Epithelial cell of esophagus (primary cell): Measurements from ENCODE around the gene KANSL1L.

ENCODE experiments used
- DNase-seq: peaks from one replicate; pipeline ENCODE4 v3.0.0; 2010; ENCODE audit warnings: low read depth
- H3K4me3 ChIP-seq: 2 replicates; pipeline ENCODE4 v1.5.1; 2011; ENCODE audit warnings: mild to moderate bottlenecking, low read length, control low read depth
- TF ChIP-seq, protein P1 (sequence below): IDR thresholded peaks from 2 replicates; pipeline ENCODE4 v1.5.1; 2011; ENCODE audit warnings: low read depth, mild to moderate bottlenecking, low read length, control low read depth, inconsistent platforms; ENCODE audit not compliant: insufficient read depth; ENCODE audit errors: missing control alignments

Gene KANSL1L

DNA sequence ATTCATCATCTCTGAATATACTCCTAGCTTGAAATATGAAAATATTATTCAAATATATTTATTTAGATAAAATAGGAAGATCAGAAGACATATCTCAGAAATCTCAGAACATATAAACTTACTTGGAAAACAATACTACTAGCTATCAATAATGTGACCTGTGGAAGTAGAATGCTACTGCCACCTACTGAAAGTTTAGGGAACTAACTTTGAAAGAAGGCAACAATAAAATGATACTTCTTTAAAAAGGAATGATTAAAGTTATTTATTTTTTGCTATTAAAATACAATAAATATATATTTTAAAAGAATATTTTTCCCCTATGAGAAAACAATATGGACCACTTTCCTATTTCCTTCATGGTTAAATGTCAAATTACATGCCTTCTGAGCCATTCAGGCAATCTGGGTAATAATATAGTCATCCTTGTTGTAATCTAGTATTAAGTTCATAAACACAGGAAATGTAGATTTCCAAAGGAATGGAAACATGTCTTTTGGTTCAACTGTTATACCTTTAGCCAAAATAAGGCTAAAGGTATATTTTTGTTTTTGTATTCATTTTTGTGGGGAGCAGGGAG, 28.1 kb upstream of the KANSL1L start:
- DNase-seq = peak; percentile 46
- no peak overlapping the region for H3K4me3 ChIP-seq
- TF ChIP-seq, protein P1, sequence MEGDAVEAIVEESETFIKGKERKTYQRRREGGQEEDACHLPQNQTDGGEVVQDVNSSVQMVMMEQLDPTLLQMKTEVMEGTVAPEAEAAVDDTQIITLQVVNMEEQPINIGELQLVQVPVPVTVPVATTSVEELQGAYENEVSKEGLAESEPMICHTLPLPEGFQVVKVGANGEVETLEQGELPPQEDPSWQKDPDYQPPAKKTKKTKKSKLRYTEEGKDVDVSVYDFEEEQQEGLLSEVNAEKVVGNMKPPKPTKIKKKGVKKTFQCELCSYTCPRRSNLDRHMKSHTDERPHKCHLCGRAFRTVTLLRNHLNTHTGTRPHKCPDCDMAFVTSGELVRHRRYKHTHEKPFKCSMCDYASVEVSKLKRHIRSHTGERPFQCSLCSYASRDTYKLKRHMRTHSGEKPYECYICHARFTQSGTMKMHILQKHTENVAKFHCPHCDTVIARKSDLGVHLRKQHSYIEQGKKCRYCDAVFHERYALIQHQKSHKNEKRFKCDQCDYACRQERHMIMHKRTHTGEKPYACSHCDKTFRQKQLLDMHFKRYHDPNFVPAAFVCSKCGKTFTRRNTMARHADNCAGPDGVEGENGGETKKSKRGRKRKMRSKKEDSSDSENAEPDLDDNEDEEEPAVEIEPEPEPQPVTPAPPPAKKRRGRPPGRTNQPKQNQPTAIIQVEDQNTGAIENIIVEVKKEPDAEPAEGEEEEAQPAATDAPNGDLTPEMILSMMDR = peak; percentile 59

DNA sequence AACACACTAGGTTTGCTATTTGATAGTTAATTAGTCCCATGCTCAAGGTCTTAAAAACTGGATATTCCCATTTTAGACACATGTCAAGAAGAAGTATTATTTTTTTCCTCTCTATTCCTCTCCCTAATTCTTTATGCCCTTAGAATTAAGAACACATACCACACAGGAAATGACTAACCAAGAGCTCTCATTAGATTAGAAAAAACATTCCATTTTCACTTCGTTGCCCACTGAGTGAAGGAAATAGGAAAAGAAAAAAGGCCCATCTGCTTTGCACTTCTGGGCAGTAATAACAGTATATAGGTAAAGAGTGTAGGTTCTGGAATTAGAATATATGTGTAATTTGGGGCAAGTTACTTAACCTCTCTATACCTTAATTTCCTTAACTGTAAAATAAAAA, 27.1 kb upstream of the KANSL1L start:
- no peak for DNase-seq
- H3K4me3 ChIP-seq = no peak overlapping the region
- TF ChIP-seq, protein P1 = no peak

DNA sequence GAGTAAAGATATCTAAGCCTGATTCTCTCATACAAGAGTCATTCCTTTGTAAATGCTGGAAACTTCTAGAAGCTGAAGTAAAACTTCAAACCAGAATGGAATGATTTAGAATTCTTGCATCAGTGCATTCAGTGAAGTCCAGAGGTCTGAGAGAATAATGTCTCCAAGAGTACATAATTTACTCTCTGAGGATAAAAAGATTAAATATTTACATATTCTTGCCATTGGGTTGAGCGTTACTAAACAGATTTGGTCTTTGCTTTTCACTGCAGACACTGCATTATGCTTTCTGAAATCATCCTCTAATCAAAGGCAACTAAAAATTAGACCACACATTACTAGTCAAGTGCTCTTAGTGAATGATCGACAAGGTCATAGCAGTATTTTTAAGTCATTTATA, 26.5 kb upstream of the KANSL1L start:
- TF ChIP-seq, protein P1 = no peak
- DNase-seq = no peak
- H3K4me3 ChIP-seq = no peak overlapping the region

DNA sequence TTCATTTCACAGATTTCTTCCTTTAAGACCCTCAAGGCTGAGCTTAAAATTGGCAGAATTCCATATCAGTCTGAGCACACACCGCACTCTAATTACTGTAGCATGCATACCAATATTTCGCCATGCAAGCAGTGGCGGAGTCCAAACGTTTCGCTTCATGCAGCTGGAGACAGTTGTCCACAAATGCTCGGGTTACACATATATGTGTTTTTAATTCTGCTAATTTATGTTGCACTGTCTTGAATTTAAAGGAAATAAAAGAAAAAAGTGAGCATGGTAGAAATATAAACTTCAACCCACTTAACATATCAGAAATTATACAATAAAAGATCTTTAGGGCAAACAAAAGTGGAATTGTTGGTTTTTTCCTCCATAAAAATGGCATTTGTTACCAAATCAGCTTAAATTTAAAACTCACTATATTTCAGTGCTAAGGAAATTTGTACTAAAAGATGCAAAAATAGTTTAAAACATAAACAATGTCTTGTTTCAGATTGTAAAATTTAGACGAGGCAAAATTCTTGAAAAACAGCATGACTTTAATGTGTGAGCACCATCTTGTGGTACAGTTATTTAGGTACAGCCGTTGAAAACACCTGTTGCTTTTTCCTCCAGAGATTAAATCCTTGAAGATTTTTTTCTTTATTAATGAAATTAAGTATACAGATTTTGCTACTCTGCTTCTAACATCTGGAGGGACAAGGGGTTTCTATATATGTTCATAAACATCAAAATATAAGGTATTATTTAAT, 24.1 kb upstream of the KANSL1L start:
- TF ChIP-seq, protein P1 = peak; percentile 57
- DNase-seq = peak; percentile 62
- H3K4me3 ChIP-seq = peak overlapping the region; percentile 29

DNA sequence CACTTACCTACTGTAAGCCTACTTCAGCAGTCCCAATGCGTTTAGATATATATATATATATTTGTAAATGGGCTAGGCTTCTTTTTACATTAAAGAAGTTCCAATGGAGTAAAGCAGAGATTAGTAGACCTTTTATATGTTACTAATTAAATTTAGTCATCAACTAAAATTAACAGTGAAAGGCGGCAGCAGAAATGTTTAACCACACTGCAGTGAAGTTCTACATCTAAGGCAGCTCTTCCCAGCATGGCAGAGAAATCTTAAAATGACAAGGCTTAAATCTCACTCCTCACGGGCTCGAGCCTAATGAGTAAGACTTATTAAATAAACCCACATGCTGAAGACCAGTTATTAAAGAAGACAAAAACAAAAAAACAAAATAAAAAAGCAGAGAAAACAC, 19.1 kb upstream of the KANSL1L start:
- TF ChIP-seq, protein P1 = no peak
- DNase-seq = no peak
- no peak overlapping the region for H3K4me3 ChIP-seq

DNA sequence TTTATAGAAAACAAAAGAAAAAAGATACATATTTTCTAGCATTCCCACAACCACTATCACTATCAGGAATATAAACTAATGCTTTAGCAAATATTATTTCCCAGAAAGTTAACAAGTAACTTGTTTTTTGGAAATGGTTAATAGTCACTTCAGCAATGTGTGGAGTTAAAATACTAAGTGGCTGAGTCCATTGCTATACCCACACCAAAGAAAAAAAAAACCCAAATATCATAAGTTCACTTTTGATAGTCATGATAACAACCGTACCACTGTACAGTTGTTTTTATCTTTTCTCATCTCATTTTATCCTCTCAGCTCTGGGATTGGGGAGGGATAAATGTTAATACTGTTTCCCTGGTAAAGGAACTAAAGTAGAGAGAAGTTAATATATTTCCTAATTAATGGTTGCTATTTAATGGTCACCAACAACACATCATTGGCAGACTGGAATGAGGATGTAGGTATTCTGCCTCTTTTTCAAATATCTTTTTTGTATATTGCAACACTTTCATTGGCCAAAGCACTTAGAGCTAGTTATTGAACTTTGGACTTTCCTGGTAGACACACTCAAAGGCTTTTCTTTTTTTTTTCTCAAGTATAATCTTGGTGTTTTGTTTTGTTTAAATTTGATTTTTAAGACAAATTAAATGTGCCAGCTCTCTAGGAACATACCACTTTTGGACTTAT, 18.4 kb upstream of the KANSL1L start:
- TF ChIP-seq, protein P1 = no peak
- DNase-seq = no peak
- no peak overlapping the region for H3K4me3 ChIP-seq
